IMR-90 (cell line): Measurements from ENCODE around the gene REN.

Experiments
- BHLHE40 ChIP-seq: fragments of 150-350 bp; IDR thresholded peaks from 2 replicates; pipeline ENCODE4 v1.6.1; 2016; ENCODE audit warnings: mild to moderate bottlenecking, low read depth, low read length
- CEBPB ChIP-seq: IDR thresholded peaks from 2 replicates; pipeline ENCODE4 v1.6.1; 2012; ENCODE audit warnings: low read depth, low read length, improper control_type of control experiment
- CHD1 ChIP-seq: IDR thresholded peaks from 2 replicates; pipeline ENCODE4 v1.6.1; 2012; ENCODE audit warnings: low read depth, low read length, improper control_type of control experiment
- CTCF ChIP-seq: conservative IDR thresholded peaks from 2 replicates; pipeline ENCODE4 v1.5.1; 2012; ENCODE audit warnings: mild to moderate bottlenecking, low read depth, low read length, improper control_type of control experiment
- FOS ChIP-seq: fragments of 150-350 bp; IDR thresholded peaks from 2 replicates; pipeline ENCODE4 v1.6.1; 2016; ENCODE audit warnings: low read depth, low read length
- MAFK ChIP-seq: IDR thresholded peaks from 2 replicates; pipeline ENCODE4 v1.6.1; 2012; ENCODE audit warnings: low read depth, low read length, improper control_type of control experiment
- MAZ ChIP-seq: IDR thresholded peaks from 2 replicates; pipeline ENCODE4 v1.6.1; 2012; ENCODE audit warnings: low read depth, mild to moderate bottlenecking, low read length, improper control_type of control experiment, moderate library complexity, borderline replicate concordance
- MXI1 ChIP-seq: IDR thresholded peaks from 2 replicates; pipeline ENCODE4 v1.6.1; 2012; ENCODE audit warnings: low read depth, mild to moderate bottlenecking, low read length, moderate library complexity, borderline replicate concordance
- POLR2A ChIP-seq: IDR thresholded peaks from 2 replicates; pipeline ENCODE4 v1.6.1; 2012; ENCODE audit warnings: mild to moderate bottlenecking, low read depth, low read length
- RAD21 ChIP-seq: IDR thresholded peaks from 2 replicates; pipeline ENCODE4 v1.6.1; 2012; ENCODE audit warnings: low read length, improper control_type of control experiment
- RFX5 ChIP-seq: IDR thresholded peaks from 2 replicates; pipeline ENCODE4 v1.8.0; 2012; ENCODE audit warnings: low read depth, mild to moderate bottlenecking, low read length, moderate library complexity
- USF2 ChIP-seq: fragments of 150-350 bp; IDR thresholded peaks from 2 replicates; pipeline ENCODE4 v1.6.1; 2017; ENCODE audit warnings: mild to moderate bottlenecking, antibody characterized with exemption, low read length, low read depth

DNA sequence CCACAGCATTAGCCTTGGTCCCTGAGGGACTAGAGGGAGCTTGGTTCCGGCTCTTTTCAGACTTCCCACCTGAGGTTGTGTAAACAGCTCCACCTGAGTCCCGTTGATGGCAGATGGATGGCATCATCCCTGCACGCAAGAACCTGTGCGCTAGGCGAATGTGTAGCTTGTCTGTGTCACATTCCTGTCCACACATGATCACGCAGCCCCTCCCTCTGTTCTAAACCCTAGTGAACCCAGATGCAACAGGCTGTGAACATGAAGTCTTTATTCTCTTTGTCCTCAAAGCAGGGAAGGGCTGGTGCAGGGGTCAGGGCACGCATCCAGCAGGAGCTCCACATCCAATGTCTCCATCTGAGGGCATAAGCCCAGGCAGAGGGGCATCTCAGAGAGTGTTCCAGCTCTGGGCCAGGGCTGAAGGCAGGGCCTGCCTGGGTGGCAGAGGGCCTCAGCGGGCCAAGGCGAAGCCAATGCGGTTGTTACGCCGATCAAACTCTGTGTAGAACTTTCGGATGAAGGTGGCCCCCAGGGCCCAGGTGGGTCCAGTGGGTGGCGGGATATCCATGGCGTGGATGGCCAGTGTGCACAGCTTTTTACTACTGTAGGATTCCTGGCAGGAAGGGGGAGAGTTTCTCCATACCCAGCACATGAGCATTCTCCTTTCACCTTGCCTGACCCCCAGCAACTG is 11.4 kb downstream of the REN start:
- TF ChIP-seq POLR2A (no peak), MAFK (no peak), RFX5 (no peak), MXI1 (no peak), CTCF (no peak), MAZ (no peak), BHLHE40 (no peak), FOS (no peak), USF2 (no peak), CHD1 (no peak), RAD21 (no peak), CEBPB (no peak)
